NCI-H146 treated with DMSO at 0.1 percent for 48 hours (cell line): ENCODE results near the gene DYNLRB2.

Experiments
- DNase-seq: peaks from one replicate; lab custom pipeline; 2025; ENCODE audit not compliant: unreplicated experiment; lab: John Stamatoyannopoulos, UW

Gene DYNLRB2

GRCh38 chr16:80596507-80597207, 55.9 kb downstream of the DYNLRB2 start:
- DNase-seq = no peak

GRCh38 chr16:80599466-80599865, 58.7 kb downstream of the DYNLRB2 start:
- no peak for DNase-seq
